Motor neuron (in vitro differentiated cells): ENCODE data around the gene PHC2. TPM values are rescaled to one million over a fixed set of nuclear protein-coding genes. Genes with fewer than 3 reads are reported as not detected.

Experiments used
- ATAC-seq, 8 experiments: fragments of 200-7000 bp; cut with Tn5 transposase; replicated peaks in 6 of 8; 2 replicates each; pipeline ENCODE4 v1.8.0; 2021; ENCODE audit warnings: mild to moderate bottlenecking in 8 of 8, moderate library complexity in 8 of 8
- H3K27ac ChIP-seq, 2 donors: fragments of 250-450 bp; sonication (Bioruptor Pico); 2 replicates each; pipeline ENCODE4 v1.9.0; 2021; ENCODE audit warnings: antibody characterized with exemption in 2 of 2, mild to moderate bottlenecking in 2 of 2, moderate library complexity in 1 of 2
- H3K4me1 ChIP-seq, 2 donors: fragments of 250-450 bp; sonication (Bioruptor Pico); replicated peaks in 1 of 2; 2 replicates each; pipeline ENCODE4 v1.6.1; 2021; ENCODE audit warnings: antibody characterized with exemption in 2 of 2, mild to moderate bottlenecking in 2 of 2, moderate library complexity in 1 of 2
- H3K4me3 ChIP-seq, 5 donors: fragments of 250-450 bp; sonication (Bioruptor Pico); 2 replicates each; pipeline ENCODE4 v1.9.0; 2021; ENCODE audit warnings: antibody characterized with exemption in 5 of 5, mild to moderate bottlenecking in 5 of 5, moderate library complexity in 4 of 5
- WGBS, 10 experiments: fragments of 450-650 bp; shearing (Covaris generic); methylation state at CpG; one replicate each; pipeline ENCODE4 v1.0.0; 2022; 5-methylcytosine and 5-hydroxymethylcytosine counted together
- in situ Hi-C, 9 experiments: fragments of 400-800 bp; cut with MboI; loops; one replicate each; pipeline ENCODE4 v1.15.0; 2021; ENCODE audit warnings: low sequenced_read_pairs in 9 of 9, low pct_unique_long_range_greater_than_20kb in 2 of 9; ENCODE audit not compliant: unreplicated experiment in 9 of 9
- total RNA-seq, 8 experiments: library from RNA; unstranded; fragments of 300-600 nt; gene quantifications; 2 replicates each; pipeline versions ENCODE4 v1.2.3 to v1.2.4, GENCODE V29; 2022

PHC2 gene
- total RNA-seq, 8 experiments from 2014 or later, result 42.0 to 256 (median 89.5) TPM

DNA sequence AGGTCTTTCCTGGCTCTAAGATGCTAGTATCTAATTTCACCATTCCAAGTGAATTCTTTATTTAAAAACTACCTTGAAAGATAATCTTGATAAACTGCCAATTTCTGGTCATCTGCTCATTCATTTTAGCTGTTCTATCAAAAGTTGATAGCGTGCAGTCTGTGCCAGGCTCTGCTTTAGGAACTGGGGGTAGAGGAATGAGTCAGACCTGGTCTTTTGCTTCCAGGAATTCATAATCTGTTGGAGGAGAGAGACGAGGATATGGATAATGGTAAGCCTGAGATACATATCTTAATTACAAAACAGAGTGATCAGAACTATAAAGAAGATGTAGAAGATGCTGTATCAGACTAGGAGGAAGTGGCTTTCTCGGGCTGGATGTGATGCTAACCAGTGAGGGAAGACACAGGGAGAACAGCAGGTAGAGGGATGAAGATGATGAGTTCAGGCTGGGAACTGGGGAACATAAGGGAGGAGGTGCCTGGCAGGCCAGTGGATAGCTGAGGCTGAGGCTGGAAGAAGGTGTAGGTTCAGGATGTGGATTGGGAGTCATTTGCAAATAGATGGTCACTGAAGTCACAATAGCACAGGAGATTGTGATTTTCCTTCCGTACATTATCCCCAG lies 12.3 kb upstream of the PHC2 start:
- 0 to 75% (median 53%) methylated on average over 1 to 4 of the region's 4 CpGs; no CpG with 5 or more reads in 1 of the 10 experiments for WGBS, 10 experiments
- peaks cover 42 to 45% of the 10 kb centered on the region in 2 donors for H3K4me1 ChIP-seq
- peak overlapping the region; percentile 63 to 80 for H3K27ac ChIP-seq
- in situ Hi-C loops, result no loop called here
- peak in 4 of 8 experiments; percentile 20 to 82 (median 36) for ATAC-seq
- no peak overlapping the region for H3K4me3 ChIP-seq

GRCh38 chr1:33442141-33442540 lies 11.2 kb upstream of the PHC2 start:
- WGBS, 10 experiments, result 0 to 100% (median 86%) methylated on average over 1 of the region's 1 CpG; no CpG with 5 or more reads in 1 of the 10 experiments
- in situ Hi-C loops, result no loop called here
- no peak overlapping the region for H3K27ac ChIP-seq
- H3K4me1 ChIP-seq, result peaks cover 50 to 51% of the 10 kb centered on the region in 2 donors
- no peak overlapping the region for H3K4me3 ChIP-seq
- peak in 2 of 8 experiments; percentile 32 to 34 for ATAC-seq

DNA sequence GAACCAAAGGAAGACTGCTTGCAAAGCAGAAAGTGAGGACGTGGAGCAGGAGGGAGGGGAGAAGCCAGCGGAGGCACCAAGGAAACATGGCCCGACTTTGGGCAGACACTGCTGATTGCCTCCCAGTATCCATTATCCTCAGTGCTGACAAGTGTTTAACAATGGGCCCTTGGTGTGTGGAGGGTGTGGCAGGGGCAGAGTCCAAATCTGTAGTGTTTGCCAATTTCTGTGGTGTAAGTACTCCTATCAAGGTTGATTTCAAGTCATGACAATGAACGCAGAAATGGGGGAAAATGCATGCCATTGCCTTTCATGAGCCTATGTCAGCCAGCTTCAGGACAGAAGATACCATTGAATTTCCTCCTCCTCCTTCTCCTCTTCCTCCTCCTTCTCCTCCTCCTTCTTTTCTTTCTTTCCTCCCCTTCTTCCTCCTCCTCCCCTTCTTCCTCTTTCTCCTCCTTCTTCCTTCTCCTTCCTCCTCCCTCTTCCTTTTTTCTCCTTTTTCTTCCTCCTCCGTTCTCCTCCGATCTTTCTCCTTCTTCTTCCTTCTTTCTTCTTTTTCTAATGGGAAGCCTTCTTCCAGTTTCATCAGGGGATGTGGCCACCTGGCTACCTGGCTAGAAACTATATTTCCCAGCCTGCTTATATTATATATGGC lies 10.3 kb upstream of the PHC2 start:
- H3K4me1 ChIP-seq, result peaks cover 59 to 60% of the 10 kb centered on the region in 2 donors

GRCh38 chr1:33439662-33440061 lies 8.8 kb upstream of the PHC2 start:
- H3K27ac ChIP-seq, result no peak overlapping the region
- WGBS, 10 experiments, result 63 to 83% (median 76%) methylated on average over 1 of the region's 1 CpG; no CpG with 5 or more reads in 6 of the 10 experiments
- ATAC-seq, result no peak
- no peak overlapping the region for H3K4me3 ChIP-seq
- in situ Hi-C loops, result no loop called here
- H3K4me1 ChIP-seq, result peaks cover 69 to 71% of the 10 kb centered on the region in 2 donors

More for the DNA sequence above, 10.3 kb upstream of the PHC2 start:
- Histone ChIP-seq H3K27ac (no peak overlapping the region), H3K4me3 (no peak overlapping the region)
- ATAC-seq, result no peak
- in situ Hi-C loops, result no loop called here
- 67 to 100% (median 92%) methylated on average over 1 to 5 of the region's 6 CpGs for WGBS, 10 experiments

DNA sequence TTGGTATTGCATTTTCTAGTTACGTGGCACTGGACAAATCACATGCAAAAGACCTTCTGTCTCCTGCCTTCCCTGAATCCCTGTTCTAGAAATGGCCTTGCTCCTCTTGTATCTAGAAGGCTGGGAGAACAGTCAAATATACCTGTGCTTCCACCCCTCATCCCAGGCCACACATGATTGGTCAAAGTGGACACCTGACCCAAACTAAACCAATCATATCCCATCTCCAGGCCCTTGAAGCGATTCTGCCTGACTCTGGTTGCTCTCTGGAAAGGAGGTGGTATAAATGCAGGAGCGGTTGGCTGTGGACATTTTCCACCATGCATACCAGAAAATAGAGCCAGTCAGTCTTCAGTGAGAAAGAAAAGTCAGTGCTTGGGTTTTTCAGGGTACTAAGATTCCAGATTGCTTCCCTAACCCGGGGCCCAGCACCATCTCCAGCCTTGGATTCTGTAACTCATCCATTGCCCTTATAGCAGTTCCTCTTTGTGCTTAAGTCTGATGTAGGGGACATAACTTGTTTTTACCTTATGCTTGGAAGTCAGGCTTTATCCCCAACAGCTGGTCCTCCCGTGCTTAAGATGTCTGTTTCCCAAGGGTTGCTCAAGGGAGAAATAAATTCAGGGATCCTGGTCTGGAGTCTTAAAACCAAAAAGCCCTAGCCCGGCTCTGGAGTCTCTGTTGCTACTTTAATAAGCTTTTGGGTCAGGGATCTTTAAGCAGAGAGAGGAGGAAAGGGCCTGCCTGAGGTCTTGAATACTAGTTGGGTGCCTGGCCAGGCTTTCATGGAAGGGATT lies 7.7 kb upstream of the PHC2 start:
- in situ Hi-C loops, result no loop called here
- ATAC-seq, result no peak

GRCh38 chr1:33436557-33437285 lies 5.8 kb upstream of the PHC2 start:
- H3K27ac ChIP-seq, result peak overlapping the region; percentile 8 to 15
- peak in 3 of 8 experiments; percentile 34 to 39 (median 36) for ATAC-seq
- peaks cover 62 to 64% of the 10 kb centered on the region in 2 donors for H3K4me1 ChIP-seq
- in situ Hi-C loops, result no loop called here
- WGBS, 10 experiments, result 36 to 95% (median 70%) methylated on average over 1 to 4 of the region's 4 CpGs; no CpG with 5 or more reads in 1 of the 10 experiments
- no peak overlapping the region for H3K4me3 ChIP-seq

More for the DNA sequence above, 7.7 kb upstream of the PHC2 start:
- 50 to 100% (median 87%) methylated on average over 1 to 6 of the region's 6 CpGs; no CpG with 5 or more reads in 1 of the 10 experiments for WGBS, 10 experiments
- peak overlapping the region in 1 of 2 donors; percentile 8 for H3K27ac ChIP-seq
- no peak overlapping the region for H3K4me3 ChIP-seq
- H3K4me1 ChIP-seq, result peaks cover 67 to 69% of the 10 kb centered on the region in 2 donors

DNA sequence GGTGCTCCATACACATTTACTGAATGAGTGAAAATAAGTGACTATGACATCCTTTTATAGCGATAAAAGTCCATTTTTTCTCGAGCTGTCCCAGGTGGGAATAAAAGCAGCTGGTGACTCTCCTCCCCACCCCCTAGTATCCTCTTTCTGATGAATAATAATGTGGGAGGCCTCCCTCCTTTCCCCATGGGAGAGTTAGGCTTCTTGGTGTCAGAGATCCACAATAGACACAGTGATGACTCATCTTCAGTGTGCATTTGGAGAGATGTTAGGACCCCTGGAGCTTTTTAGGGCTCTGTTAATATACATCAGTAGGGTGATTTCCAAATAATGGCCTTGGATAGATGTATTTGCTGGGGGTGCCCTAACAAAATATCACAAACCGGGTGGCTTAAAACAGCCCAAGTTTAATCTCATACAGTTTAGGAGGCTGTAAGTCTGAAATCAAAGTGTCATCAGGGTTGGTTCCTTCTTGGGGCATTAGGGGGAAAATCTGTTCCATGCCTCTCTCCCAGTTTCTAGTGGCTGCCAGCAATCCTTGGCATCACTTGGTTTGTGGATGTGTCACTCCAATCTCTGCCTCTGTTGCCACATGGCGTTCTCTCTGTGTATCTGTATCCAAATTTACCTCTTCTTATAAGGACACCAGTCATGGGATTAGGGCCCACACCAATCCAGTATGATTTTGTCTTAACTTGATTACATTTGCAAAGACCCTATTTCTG lies 4.4 kb upstream of the PHC2 start:
- WGBS, 10 experiments, result 20 to 83% (median 56%) methylated on average over 1 to 4 of the region's 4 CpGs; no CpG with 5 or more reads in 2 of the 10 experiments
- H3K4me3 ChIP-seq, result no peak overlapping the region
- in situ Hi-C loops, result no loop called here
- ATAC-seq, result peak in 4 of 8 experiments; percentile 7 to 31 (median 18)
- H3K4me1 ChIP-seq, result peaks cover 63 to 66% of the 10 kb centered on the region in 2 donors
- H3K27ac ChIP-seq, result peak overlapping the region; percentile 21

DNA sequence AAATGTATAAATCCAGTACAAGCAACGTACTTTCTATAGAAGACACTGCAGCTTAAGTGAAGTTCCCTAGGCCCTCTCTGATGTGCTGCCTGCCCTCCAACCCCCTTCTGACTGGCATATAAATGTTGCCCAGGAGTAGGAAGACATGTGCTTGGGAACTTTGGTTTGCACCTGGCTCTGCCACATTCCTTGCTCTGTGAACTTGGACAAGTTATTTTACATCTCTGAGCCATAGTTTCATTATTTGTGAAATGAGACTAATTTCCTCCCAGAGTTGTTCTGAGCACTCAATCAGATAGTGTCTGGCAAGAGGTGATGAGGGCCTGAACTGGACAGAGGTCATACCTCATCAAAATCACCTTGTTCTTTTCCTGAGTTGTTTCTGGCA lies 3.5 kb upstream of the PHC2 start:
- in situ Hi-C loops, result no loop called here

GRCh38 chr1:33433509-33434362 lies 2.8 kb upstream of the PHC2 start:
- no peak overlapping the region for H3K4me3 ChIP-seq
- WGBS, 10 experiments, result 0 to 100% (median 21%) methylated on average over 1 to 3 of the region's 3 CpGs; no CpG with 5 or more reads in 2 of the 10 experiments
- no peak overlapping the region for H3K27ac ChIP-seq
- ATAC-seq, result no peak
- H3K4me1 ChIP-seq, result peaks cover 63 to 64% of the 10 kb centered on the region in 2 donors
- in situ Hi-C loops, result no loop called here

More for the DNA sequence above, 3.5 kb upstream of the PHC2 start:
- Histone ChIP-seq H3K27ac (no peak overlapping the region), H3K4me3 (no peak overlapping the region), H3K4me1 (peaks cover 63 to 64% of the 10 kb centered on the region in 2 donors)
- no peak for ATAC-seq
- 67 to 100% (median 88%) methylated on average over 1 of the region's 1 CpG; no CpG with 5 or more reads in 3 of the 10 experiments for WGBS, 10 experiments

DNA sequence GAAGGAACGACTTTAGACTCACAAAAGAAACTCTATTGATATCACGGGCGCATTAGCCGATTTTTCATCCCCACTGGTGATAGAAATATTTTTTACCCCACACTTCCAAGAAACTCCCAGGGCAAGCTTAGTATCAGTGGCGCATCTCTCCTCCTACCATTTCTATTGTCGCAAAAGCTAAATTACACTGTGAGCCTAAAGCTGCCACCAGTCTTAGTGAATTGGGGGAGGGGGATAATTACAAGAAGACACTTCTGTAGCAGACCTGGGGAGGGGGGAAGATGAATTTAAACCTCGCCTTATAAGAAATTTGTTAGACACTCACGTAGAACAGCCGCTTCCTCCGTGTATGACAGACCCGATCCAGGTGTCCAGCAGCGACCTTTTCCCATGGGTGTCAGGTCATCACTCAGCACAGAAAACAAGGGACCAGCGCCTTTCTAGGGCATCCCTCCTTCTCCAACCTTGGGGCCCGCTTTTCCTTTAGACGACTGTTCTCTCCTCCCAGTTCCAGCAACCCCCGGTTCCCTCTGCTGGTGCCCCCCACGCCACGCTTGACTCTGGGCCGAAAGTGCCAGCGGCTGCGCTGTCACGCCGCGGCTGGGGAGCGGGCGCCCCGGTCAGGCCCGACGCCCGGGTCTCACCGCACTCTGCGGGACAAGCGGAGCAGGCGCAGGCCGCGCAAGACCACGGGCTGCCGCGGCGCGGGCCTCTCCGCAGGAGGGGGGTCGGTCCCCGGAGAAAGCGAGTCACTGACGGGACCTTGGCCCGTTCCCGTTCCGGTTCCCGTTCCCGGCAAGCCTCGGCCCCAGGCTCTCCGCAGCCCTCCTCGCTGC lies 821 bp downstream of the PHC2 start:
- peak in 5 of 8 experiments; percentile 39 to 49 (median 47) for ATAC-seq
- WGBS, 10 experiments, result 0 to 74% (median 32%) methylated on average over 1 to 39 of the region's 54 CpGs
- in situ Hi-C loops, result no loop called here
- H3K4me3 ChIP-seq, result peak overlapping the region; percentile 52 to 69 (median 62)
- peak overlapping the region; percentile 59 to 61 for H3K27ac ChIP-seq
- peaks cover 41 to 52% of the 10 kb centered on the region in 2 donors for H3K4me1 ChIP-seq
